NCI-H524 treated with DMSO at 0.1 percent for 48 hours (cell line): ENCODE data around the gene RGS17.

Experiments used
- DNase-seq: peaks from one replicate; lab custom pipeline; 2025; lab: John Stamatoyannopoulos, UW

Gene RGS17

GRCh38 chr6:153084393-153084792, 46.7 kb downstream of the RGS17 start:
- DNase-seq = no peak

GRCh38 chr6:153083869-153084268, 47.2 kb downstream of the RGS17 start:
- DNase-seq = no peak

GRCh38 chr6:153081914-153082313, 49.2 kb downstream of the RGS17 start:
- no peak for DNase-seq

GRCh38 chr6:153076431-153076830, 54.7 kb downstream of the RGS17 start:
- no peak for DNase-seq

DNA sequence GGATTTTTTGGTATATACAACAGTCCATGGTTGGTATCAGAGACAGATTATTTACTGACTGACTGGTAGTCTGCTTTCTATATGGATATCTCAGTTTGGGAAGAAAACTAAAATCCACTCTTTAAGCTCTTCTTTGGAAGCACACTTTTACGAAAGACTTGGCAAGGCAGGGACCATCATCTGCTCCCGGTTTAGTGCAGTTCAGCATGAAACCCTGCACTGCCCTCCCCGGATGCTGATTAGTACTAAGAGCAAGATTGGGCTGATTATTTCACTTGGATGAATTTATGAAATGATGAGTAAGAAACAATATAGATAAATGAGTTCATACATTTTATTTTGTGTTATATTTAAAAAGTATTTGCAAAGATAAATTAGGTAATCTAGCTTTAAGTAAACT, 56.3 kb downstream of the RGS17 start:
- DNase-seq = no peak

GRCh38 chr6:153073841-153074240, 57.2 kb downstream of the RGS17 start:
- DNase-seq = no peak

- no peak for DNase-seq
Measured at GRCh38 chr6:153070756-153071155, 60.3 kb downstream of the RGS17 start.

GRCh38 chr6:153069897-153070296, 61.2 kb downstream of the RGS17 start:
- no peak for DNase-seq

DNA sequence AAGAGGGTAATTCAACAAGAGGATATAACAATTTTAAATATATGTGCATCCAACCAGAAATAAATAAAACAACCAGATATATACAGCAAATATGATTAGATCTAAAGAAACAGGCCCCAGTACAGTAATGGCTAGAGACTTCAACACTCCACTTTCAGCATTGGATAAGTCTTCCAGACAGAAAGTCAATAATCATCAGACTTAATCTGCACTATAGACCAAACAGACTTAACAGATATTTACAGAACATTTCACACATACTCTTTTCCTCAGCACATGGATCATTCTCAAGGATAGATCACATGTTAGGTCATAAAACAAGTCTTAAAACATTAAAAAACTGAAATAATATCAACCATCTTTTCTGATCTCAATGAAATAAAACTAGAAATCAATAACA, 65.9 kb downstream of the RGS17 start:
- DNase-seq = no peak

GRCh38 chr6:153063936-153064335, 67.1 kb downstream of the RGS17 start:
- DNase-seq = no peak

GRCh38 chr6:153062516-153062915, 68.6 kb downstream of the RGS17 start:
- DNase-seq = no peak

DNA sequence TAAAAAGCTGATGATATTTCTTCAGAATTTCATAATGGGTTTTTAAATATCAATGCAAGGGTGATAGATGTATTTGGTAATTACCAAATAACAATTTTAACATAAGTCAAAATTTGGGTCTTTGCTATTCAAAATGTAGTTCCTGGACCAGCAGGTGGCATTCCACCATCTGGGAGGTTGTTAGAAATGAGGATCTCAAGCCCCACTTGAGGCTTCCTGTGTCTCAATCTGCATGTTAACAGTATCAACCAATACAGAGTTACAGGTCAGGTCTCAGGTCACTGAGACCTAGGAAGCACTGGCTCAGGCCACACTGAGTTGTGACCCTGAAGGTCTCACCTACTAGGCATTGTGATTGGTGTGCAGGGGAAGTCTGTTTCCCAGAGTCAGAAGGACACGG, 71.3 kb downstream of the RGS17 start:
- DNase-seq = peak; percentile 38

GRCh38 chr6:153059311-153059710, 71.8 kb downstream of the RGS17 start:
- DNase-seq = no peak

GRCh38 chr6:153058909-153059308, 72.2 kb downstream of the RGS17 start:
- no peak for DNase-seq

DNA sequence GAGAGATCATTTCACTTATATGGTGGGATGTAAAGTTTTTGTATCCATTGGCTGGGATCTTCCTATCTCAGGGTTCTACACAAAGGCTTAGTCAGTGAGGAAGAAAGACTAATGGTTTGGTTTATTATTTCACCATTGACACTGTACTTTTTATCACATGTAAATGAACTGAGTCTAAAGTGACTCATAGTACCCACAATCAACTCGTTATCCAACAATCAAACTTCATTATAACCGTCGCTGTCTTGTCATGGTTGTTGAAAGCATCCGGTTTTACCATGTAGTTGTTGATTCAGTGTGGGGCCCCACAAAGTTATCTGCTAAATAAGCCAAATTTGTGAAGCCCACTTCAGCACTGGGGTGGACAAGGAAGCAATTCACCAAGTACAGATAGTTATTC, 72.8 kb downstream of the RGS17 start:
- no peak for DNase-seq

DNA sequence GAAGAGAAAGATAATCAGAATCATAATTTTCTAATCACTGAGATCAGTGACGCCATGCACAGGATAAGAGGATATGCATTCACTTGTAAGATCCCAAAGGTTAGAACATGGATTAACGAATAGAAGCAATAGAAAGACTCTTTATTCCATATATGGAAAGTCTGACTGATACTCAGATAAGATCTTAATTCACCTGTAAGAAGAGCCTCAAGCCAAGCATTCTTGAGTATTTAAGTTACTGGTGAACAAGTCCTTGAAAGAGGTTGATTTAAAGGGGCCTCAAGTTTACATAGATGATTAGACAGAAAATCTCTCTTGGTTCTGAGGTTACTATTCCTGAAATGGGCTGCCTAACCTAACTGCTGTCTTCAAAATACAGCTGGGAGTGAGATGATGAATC, 74.8 kb downstream of the RGS17 start:
- no peak for DNase-seq

DNA sequence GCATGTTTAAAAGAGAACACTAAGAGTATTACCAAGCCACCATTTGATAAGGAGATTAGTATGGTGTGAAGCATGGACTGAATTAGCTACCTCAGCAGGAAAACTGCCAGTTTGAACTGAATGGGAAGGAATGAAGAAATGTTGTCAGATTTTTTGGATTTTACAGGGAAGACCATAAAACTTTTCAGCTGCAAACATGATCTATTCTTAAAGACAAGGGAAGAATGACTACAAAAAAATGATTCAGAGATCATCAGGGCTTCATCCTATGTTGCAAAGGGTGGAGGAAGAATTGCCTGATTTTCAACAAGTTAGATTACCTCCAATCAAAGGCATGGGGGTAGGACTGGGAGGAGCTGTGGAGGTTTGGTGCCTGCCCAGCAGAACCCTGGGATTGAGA, 79.3 kb downstream of the RGS17 start:
- DNase-seq = no peak

DNA sequence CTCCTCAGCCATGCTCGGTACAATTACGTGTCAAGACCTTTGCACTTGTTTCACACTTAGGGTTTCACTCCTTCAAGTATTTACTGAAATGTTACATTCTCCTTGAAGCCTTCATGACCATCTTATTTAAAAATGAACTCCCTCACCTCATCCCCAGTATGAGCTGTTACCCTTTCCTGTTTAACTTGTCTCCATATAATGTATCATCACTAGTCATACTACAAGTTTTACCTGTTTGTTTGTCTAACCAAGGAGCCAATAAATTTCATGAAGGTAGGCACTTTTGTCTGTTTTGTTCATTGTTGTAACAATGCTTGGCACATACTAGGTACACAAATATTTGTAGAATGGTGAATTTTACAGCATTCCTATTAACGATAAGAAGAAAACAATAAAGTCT, 82.5 kb downstream of the RGS17 start:
- no peak for DNase-seq

DNA sequence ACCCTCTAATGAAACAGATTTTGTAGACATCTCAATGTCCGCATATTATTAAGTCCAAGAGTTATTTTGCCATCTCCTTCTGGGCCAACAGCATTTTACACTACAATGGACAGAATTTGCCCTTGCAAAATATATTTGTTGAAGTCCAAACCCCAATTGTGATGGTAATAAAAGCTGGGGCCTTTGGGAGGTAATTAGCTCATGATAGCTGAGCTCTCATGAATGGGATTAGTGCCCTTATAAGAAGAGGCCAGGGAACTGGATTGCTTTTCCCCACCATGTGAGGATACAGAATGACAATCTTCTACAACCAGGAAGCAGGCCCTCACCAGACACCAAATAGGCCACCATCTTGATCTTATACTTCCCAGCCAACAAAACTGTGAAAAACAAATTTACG, 83.7 kb downstream of the RGS17 start:
- no peak for DNase-seq

GRCh38 chr6:153045271-153045670, 85.8 kb downstream of the RGS17 start:
- peak; percentile 90 for DNase-seq

DNA sequence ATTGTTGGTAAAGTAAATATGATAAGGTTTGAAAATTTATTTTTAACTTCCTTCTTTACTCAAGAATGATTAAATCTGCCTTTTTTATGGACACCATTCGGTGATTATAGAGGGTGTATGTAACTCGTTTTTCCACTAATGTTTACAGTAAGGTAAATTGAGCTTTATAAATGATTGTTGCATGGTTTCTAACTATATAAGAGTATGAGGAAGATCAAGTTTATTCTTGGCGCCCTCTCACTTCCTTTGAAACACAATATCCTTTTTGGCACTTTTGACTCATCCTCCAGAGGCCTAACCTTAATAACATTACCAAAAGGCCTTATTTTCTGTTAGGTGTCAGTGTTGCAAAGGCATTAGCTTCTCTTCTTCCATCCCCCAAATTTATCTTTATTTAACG, 86.8 kb downstream of the RGS17 start:
- no peak for DNase-seq

GRCh38 chr6:153043719-153044118, 87.4 kb downstream of the RGS17 start:
- no peak for DNase-seq

DNA sequence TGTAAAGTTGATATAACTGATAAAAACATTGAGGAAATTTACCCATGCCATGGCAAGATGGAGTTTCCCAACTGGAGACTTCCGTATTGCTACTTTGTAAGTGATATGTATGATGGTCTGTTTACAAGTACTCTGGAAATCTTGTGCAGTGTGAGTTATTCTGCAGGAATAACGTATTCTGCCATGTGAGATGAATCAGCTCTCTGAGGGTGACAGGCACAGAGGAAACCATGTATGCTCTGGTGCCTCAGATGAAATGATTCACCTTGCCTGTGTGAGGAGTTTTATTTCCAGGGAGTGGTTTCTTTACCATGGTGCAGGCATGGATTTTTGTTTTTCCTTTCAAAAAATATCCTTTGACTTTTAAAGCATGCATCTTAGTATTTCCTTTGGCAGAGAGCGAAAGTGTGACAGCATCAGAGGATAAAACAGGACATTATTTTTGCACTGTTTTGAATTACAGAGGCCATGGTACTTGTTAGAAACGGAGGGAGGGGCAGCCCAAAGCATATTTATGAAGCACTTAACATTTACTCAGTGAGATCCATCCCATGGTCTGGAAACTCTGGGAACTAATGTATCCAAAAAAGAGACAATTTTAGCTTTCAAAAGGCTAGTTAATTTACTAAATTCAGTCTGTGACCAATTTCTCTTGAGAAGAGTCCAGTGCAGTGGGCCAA, 92.6 kb downstream of the RGS17 start:
- DNase-seq = no peak

DNA sequence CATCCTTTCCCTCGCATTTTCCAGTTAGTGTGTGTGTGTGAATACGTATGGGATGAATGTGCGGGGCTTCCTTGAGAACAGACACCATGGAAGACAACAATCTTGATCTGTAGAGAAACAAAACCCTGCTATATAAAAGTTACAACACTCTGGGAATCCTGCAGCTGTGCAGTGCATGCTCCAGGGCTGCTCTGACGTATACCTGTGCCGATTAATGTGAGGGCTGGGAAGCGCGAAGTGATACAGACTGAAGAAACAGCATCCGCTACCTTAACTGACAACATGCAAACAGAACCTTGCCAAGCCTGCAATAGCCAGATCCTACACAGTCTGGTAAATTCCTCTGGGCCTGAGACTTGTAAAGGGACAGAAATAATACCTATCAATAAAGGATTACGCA, 96.9 kb downstream of the RGS17 start:
- DNase-seq = no peak
